ENCODE results near the gene CKM. TPM values are rescaled to one million over a fixed set of nuclear protein-coding genes. Genes with fewer than 3 reads are reported as not detected.
"Not testable (repeated sequence)": the region's sequence is repeated elsewhere in the genome, so short reads cannot be mapped to it uniquely, and the experiment has no call there.

The CKM gene
- total RNA-seq, 2 donors from 2014 or later: 2.7 to 3.7 TPM

DNA sequence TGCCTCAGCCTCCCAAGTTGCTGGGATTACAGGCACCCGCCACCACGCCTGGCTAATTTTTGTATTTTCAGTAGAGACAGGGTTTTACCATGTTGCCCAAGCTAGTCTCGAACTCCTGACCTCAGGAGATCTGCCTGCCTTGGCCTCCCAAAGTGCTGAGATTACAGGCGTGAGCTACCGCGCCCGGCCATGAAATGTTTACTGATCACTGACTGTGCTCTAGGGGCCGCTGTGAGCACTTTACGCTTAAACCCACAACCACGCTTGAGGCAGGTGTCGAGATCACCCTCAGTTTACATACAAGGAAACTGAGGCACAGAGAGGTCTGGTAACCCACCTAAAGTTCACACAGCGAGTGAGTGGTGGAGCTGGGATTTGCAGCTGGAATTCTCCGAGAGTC is 52.7 kb downstream of the CKM start:
- peak; percentile 19 for TF ChIP-seq CTCF (conservative IDR thresholded peaks at IDR 0.05)
- not testable (repeated sequence) for H3K27ac ChIP-seq (ENCODE audit: low read depth, low read length); H3K27me3 ChIP-seq (ENCODE audit: control insufficient read depth, insufficient read depth, low read length, poor library complexity, severe bottlenecking); H3K27me3 Mint-ChIP-seq (ENCODE audit: insufficient read depth); DNase-seq; H3K4me3 ChIP-seq (ENCODE audit: low read length); H3K4me3 Mint-ChIP-seq; H3K9me3 Mint-ChIP-seq; H3K4me1 Mint-ChIP-seq; H3K27ac Mint-ChIP-seq; H3K4me1 ChIP-seq (ENCODE audit: control insufficient read depth, insufficient read depth, low read length); H3K9me3 ChIP-seq (ENCODE audit: control insufficient read depth, low read length); H3K9ac ChIP-seq (ENCODE audit: extremely low read depth, low read length, poor library complexity, severe bottlenecking)
- H3K36me3 ChIP-seq (ENCODE audit: control insufficient read depth, insufficient read depth, low read length): peaks cover 59% of the 10 kb centered on the region
- H3K36me3 Mint-ChIP-seq (ENCODE audit: low read depth): peaks cover 61% of the 10 kb centered on the region
- 87 to 91% methylated on average over 13 of the region's 13 CpGs for WGBS, 2 experiments (ENCODE audit: insufficient coverage in 1 of 2, insufficient read length in 1 of 2)

- no peaks in the 10 kb centered on the region for H3K4me1 ChIP-seq (ENCODE audit: control insufficient read depth, insufficient read depth, low read length)
- no peak overlapping the region for H3K9ac ChIP-seq (ENCODE audit: extremely low read depth, low read length, poor library complexity, severe bottlenecking)
- Mint-ChIP-seq H3K27me3 (ENCODE audit: insufficient read depth) (no peaks in the 10 kb centered on the region), H3K4me3 (no peak overlapping the region), H3K36me3 (ENCODE audit: low read depth) (peaks cover 45% of the 10 kb centered on the region), H3K27ac (no peak overlapping the region), H3K9me3 (no peaks in the 10 kb centered on the region), H3K4me1 (no peaks in the 10 kb centered on the region)
- WGBS, 2 experiments (ENCODE audit: insufficient coverage in 1 of 2, insufficient read length in 1 of 2): 95 to 98% methylated on average over 9 to 12 of the region's 12 CpGs
- H3K27ac ChIP-seq (ENCODE audit: low read depth, low read length): no peak overlapping the region
- H3K4me3 ChIP-seq (ENCODE audit: low read length): no peak overlapping the region
- H3K27me3 ChIP-seq (ENCODE audit: control insufficient read depth, insufficient read depth, low read length, poor library complexity, severe bottlenecking): no peaks in the 10 kb centered on the region
- DNase-seq: no peak
- H3K36me3 ChIP-seq (ENCODE audit: control insufficient read depth, insufficient read depth, low read length): peaks cover 42% of the 10 kb centered on the region
- no peak for TF ChIP-seq CTCF (conservative IDR thresholded peaks at IDR 0.05)
- H3K9me3 ChIP-seq (ENCODE audit: control insufficient read depth, low read length): no peaks in the 10 kb centered on the region
Measured at GRCh38 chr19:45267296-45267695, 55.4 kb downstream of the CKM start.

- H3K9me3 Mint-ChIP-seq: no peaks in the 10 kb centered on the region
- no peak overlapping the region for H3K4me3 ChIP-seq (ENCODE audit: low read length)
- H3K4me1 ChIP-seq (ENCODE audit: control insufficient read depth, insufficient read depth, low read length): no peaks in the 10 kb centered on the region
- H3K4me1 Mint-ChIP-seq: peaks cover 4% of the 10 kb centered on the region
- H3K4me3 Mint-ChIP-seq: no peak overlapping the region
- no peak overlapping the region for H3K9ac ChIP-seq (ENCODE audit: extremely low read depth, low read length, poor library complexity, severe bottlenecking)
- TF ChIP-seq CTCF (conservative IDR thresholded peaks at IDR 0.05): no peak
- DNase-seq: no peak
- H3K27ac ChIP-seq (ENCODE audit: low read depth, low read length): no peak overlapping the region
- H3K9me3 ChIP-seq (ENCODE audit: control insufficient read depth, low read length): no peaks in the 10 kb centered on the region
- no peaks in the 10 kb centered on the region for H3K27me3 Mint-ChIP-seq (ENCODE audit: insufficient read depth)
- H3K27me3 ChIP-seq (ENCODE audit: control insufficient read depth, insufficient read depth, low read length, poor library complexity, severe bottlenecking): no peaks in the 10 kb centered on the region
- peaks cover 36% of the 10 kb centered on the region for H3K36me3 ChIP-seq (ENCODE audit: control insufficient read depth, insufficient read depth, low read length)
- peaks cover 38% of the 10 kb centered on the region for H3K36me3 Mint-ChIP-seq (ENCODE audit: low read depth)
- no peak overlapping the region for H3K27ac Mint-ChIP-seq
- WGBS, 2 experiments (ENCODE audit: insufficient coverage in 1 of 2, insufficient read length in 1 of 2): 91 to 100% methylated on average over 2 to 5 of the region's 5 CpGs
Measured at GRCh38 chr19:45265375-45265774, 57.3 kb downstream of the CKM start.
